ENCODE results near the gene MFSD12.

GRCh38 chr19:3591876-3592613 lies 34.7 kb upstream of the MFSD12 start:
- TF ChIP-seq POLR2A (IDR thresholded peaks at IDR 0.05), result no peak
- TF ChIP-seq CTCF (IDR thresholded peaks at IDR 0.05), result no peak
